ACC112 (cell line): ENCODE data around the gene UBE2O.

Experiments
- H2AFZ ChIP-seq: fragments of 200-600 bp; sonication (generic); one replicate; pipeline ENCODE4 v1.6.0; 2017; ENCODE audit warnings: antibody characterized with exemption, low read length; ENCODE audit not compliant: unreplicated experiment
- H3K27ac ChIP-seq: fragments of 200-600 bp; sonication (generic); 2 replicates; pipeline ENCODE4 v1.5.1; 2014; ENCODE audit warnings: low read depth, mild to moderate bottlenecking, antibody characterized with exemption, low read length, moderate library complexity
- H3K27me3 ChIP-seq: fragments of 200-600 bp; sonication (generic); 2 replicates; pipeline ENCODE4 v1.6.1; 2014; ENCODE audit warnings: mild to moderate bottlenecking, antibody characterized with exemption, low read length, moderate library complexity, mixed read lengths; ENCODE audit not compliant: insufficient read depth
- H3K36me3 ChIP-seq: fragments of 200-600 bp; sonication (generic); 2 replicates; pipeline ENCODE4 v1.6.1; 2016; ENCODE audit warnings: mild to moderate bottlenecking, antibody characterized with exemption, low read length, moderate library complexity, mixed read lengths; ENCODE audit not compliant: insufficient read depth
- H3K4me1 ChIP-seq: fragments of 200-600 bp; sonication (generic); one replicate; pipeline ENCODE4 v1.6.1; 2016; ENCODE audit warnings: low read length, mixed read lengths; ENCODE audit not compliant: insufficient read depth, unreplicated experiment, control insufficient read depth
- H3K4me3 ChIP-seq: fragments of 200-600 bp; sonication (generic); 2 replicates; pipeline ENCODE4 v1.5.1; 2014; ENCODE audit warnings: mild to moderate bottlenecking, low read depth, low read length
- H3K79me2 ChIP-seq: fragments of 200-600 bp; sonication (generic); one replicate; pipeline ENCODE4 v1.6.0; 2016; ENCODE audit warnings: low read length; ENCODE audit not compliant: control insufficient read depth, unreplicated experiment, insufficient read depth

UBE2O gene

DNA sequence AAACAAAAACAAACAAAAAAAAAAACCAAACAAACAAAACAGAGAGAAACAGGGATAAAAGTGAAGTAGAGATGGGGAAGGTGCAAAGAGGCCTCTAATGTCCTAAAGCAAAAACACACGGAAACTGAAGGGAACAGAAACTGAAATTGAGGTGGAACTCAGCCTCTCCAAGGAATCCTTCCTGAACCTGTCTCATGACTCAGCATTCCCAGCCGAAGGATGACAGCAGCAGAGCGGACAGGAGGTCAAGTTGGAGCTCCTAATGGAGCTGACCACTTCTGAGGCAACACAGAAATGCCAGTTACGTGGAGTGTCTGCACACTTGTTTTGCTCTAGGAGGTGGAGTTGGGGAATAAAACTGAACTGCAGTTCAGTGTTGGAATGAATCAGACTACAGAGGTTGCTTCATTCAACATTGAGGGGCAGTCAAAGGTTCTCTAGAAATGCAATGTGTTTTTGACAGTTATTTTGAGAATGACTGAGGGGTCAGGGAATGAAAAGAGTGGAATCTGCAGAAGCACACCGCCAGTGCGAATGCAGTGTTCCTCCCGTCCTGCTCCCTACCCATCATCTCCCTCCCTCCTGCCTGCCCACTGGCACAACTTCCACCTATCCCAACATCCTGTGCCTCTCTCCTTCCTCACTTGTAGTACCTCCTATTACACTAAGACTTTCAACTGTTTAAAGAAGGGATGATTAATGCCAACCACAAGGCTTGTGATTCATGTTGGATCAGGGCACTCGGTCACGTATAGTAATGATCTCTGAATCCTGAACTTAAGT lies 6.3 kb downstream of the UBE2O start:
- Histone ChIP-seq H2AFZ (no peak overlapping the region), H3K27ac (peak overlapping the region; percentile 87), H3K4me3 (peak overlapping the region; percentile 63), H3K4me1 (peaks cover 75% of the 10 kb centered on the region), H3K27me3 (no peaks in the 10 kb centered on the region), H3K36me3 (no peaks in the 10 kb centered on the region), H3K79me2 (peaks cover 88% of the 10 kb centered on the region)

DNA sequence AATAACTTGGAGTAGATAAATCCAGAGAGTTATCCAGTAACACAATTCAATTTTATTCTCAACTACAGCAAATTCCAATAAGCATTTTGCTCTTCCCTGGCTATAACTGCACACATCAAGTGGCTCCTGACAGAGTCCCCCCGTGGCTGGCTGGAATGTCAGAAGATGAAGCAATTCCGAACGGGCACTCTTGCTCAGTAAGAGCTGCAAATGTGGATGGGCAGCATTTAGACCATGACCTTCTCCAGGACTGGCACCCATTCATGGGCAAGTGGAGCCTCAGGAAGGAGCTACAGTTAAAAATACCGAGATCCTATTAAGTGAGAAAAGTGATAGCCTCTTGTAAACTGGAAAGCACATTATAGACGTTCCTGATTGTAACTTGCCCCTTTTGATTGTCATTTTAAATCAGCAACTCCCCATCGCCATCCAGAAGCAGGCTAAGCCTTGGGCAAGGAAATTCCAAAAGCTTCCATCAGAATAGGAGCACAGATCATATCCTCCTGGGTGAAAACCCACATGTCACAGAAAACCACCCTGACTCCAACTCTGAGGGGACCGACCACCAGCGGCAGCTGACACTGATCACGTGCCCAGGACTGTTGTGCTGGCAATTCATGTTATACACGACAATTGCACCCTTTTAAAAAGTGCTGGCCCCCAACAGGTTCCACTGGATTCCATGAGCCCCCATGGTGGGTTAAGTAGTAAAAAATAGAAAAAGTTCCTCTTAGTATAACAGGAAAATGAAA lies 7.1 kb downstream of the UBE2O start:
- Histone ChIP-seq H3K4me1 (peaks cover 67% of the 10 kb centered on the region), H3K27ac (peak overlapping the region; percentile 87), H2AFZ (no peak overlapping the region), H3K79me2 (peaks cover 88% of the 10 kb centered on the region), H3K4me3 (peak overlapping the region; percentile 63), H3K27me3 (no peaks in the 10 kb centered on the region), H3K36me3 (no peaks in the 10 kb centered on the region)

DNA sequence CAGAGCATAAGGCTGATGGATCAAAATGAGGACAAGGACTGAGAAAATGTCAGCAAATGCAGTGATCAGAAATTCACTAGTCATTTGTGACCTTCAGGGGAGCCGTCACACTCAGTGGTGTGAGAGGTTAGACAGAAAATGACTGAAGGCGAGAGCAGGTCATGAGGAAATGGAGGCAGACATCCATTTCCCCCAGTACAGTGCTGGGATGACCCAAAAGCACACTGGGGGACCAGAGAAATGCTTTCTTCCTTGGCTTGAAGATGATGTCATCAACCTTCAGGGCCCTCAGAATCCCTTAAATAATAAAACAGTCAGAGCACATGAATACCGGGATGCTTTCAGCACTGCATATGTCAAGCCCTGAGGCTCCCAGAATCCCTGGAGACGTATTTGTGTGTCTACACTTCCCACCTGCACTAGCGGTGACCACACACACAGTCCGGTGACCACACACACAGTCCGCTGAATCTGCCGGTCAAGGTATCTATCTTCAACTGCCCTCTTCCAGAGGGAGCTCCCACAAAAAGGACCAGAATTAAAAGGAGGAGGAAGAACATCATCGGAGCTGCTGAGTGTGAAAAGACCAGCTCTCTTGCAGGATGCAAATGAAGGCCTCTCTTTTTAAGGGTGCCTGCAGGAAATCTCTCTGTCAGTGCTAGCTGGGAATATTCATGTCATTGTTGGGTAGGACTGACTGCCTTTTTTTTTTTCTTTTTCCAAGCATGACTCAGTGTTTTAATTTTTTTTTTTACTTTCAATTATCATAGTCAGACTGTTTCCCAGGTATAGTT lies 8.2 kb downstream of the UBE2O start:
- peak overlapping the region; percentile 63; the same call in 1 of the 2 replicates for H3K4me3 ChIP-seq
- H3K36me3 ChIP-seq = no peaks in the 10 kb centered on the region
- H2AFZ ChIP-seq = no peak overlapping the region
- no peaks in the 10 kb centered on the region for H3K27me3 ChIP-seq
- peaks cover 67% of the 10 kb centered on the region for H3K4me1 ChIP-seq
- peaks cover 85% of the 10 kb centered on the region for H3K79me2 ChIP-seq
- peak overlapping the region; percentile 87 for H3K27ac ChIP-seq

DNA sequence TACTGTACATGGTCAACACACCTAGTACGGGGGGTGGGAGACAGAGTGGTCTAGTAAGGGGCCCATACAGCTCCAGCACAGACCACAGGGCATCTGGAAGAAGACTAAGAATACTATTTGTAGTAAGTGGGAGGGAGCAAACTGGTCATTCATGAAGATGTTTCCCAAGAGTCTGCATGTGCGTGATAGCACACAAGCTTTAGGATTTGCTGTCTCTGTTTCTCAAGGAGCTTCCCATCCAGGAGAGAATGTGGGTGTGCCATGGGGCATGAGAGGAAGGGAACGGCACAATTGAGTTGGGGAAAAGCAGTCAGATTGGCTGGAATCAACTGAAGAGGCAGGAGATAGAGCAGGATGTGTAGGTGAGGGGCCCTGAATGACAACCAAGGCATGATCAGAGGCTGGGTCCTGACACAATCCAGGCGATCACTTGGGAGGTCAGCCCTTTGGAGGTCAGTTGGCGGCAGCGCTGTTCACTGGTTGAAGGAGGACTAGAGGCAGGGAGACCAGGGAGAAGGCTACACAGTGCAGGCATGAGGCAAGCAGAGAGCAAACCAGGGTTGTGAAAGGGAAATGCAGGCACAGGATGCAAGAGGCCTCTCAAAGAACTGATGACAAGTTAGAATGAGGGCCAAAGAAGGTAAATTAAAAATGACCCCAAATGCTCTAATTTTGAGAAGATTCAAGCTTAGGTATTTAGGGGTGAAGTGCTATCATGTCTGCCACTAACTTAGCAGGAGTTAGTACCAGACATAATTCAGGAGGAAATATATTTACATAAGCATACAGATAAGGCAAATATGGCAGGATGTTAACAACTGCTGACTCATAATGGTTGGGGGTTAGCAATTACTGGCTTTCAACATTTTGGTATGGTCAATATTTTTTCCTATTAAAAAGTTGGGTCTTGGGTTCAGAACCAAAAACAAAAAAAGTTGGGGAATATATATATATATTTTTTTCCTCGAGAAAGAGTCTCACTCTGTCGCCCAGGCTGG lies 10.3 kb downstream of the UBE2O start:
- Histone ChIP-seq H3K27me3 (no peaks in the 10 kb centered on the region), H2AFZ (no peak overlapping the region), H3K4me1 (peaks cover 50% of the 10 kb centered on the region), H3K79me2 (peaks cover 83% of the 10 kb centered on the region), H3K36me3 (no peaks in the 10 kb centered on the region), H3K27ac (peak overlapping the region; percentile 46), H3K4me3 (no peak overlapping the region)

DNA sequence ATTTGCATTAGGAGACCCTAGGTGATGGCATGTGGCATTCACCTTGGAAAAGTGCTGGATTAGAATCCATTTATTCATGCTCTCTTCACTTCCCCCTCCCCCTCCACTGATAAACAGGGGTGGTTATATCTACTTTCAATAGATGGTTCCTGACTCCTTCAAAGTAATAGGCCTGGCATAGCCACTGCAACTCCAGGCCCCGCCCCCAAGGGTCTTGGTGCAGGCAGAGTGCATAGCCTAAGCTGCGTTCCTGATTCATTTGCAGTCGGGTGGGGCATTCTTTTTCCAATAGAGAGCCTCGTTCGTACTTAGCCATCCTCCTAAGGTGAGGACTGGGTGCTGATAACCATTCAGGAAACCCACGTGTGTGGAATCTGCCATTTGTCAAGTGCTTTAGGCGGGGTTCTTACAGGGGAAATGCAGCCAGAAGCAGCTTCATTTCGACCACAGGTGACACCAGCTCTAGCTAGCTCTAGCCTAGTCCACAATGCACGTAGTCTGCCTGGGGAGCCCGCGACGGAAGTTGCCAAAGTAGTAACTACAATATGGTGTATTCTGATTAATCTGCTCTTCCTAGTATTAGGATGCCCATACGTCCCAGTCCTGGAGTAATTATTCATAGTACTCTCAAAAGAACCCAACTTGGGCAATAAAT lies 11.1 kb downstream of the UBE2O start:
- no peak overlapping the region for H3K4me3 ChIP-seq
- H3K27me3 ChIP-seq = no peaks in the 10 kb centered on the region
- H2AFZ ChIP-seq = no peak overlapping the region
- peaks cover 84% of the 10 kb centered on the region for H3K79me2 ChIP-seq
- H3K4me1 ChIP-seq = peaks cover 42% of the 10 kb centered on the region
- no peaks in the 10 kb centered on the region for H3K36me3 ChIP-seq
- no peak overlapping the region for H3K27ac ChIP-seq

DNA sequence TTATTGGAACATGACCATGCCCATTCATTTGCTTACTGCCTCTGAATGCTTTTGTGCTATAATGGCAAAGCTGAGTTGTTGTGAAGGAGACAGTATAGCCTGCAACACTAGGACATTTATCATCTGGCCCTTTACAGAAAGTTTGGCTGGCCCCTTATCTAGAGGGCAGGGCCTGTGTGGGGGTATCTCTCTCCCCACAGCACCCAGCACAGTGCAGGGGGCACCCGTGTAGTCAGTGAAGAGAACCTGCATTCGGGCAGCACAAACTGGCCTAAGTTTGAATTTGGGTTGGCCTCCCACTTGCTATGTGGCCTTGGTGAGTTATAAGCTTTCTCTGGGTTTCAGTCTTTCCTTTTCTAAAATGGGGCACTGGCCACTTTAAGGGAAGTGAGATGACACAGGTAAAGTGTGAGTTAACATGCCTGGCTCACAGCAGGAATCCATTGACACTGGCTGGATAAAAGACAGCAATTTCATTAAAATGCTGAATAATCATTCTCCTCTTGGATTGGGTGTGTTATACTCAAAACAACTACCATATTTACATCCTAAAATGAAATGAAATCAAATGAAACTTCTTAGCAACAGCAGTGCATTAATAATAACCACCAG lies 12.1 kb downstream of the UBE2O start:
- peaks cover 33% of the 10 kb centered on the region for H3K4me1 ChIP-seq
- no peak overlapping the region for H3K27ac ChIP-seq
- H3K27me3 ChIP-seq = no peaks in the 10 kb centered on the region
- H3K4me3 ChIP-seq = no peak overlapping the region
- H2AFZ ChIP-seq = no peak overlapping the region
- no peaks in the 10 kb centered on the region for H3K36me3 ChIP-seq
- peaks cover 86% of the 10 kb centered on the region for H3K79me2 ChIP-seq

GRCh38 chr17:76439314-76439928 lies 13.5 kb downstream of the UBE2O start:
- Histone ChIP-seq H3K4me3 (no peak overlapping the region), H3K27ac (no peak overlapping the region), H3K36me3 (no peaks in the 10 kb centered on the region), H3K79me2 (peaks cover 84% of the 10 kb centered on the region), H3K4me1 (peaks cover 19% of the 10 kb centered on the region), H3K27me3 (no peaks in the 10 kb centered on the region), H2AFZ (no peak overlapping the region)

GRCh38 chr17:76438906-76439305 lies 14.0 kb downstream of the UBE2O start:
- peaks cover 84% of the 10 kb centered on the region for H3K79me2 ChIP-seq
- no peaks in the 10 kb centered on the region for H3K27me3 ChIP-seq
- H3K27ac ChIP-seq = no peak overlapping the region

More at GRCh38 chr17:76438906-76439305, 14.0 kb downstream of the UBE2O start:
- H2AFZ ChIP-seq = no peak overlapping the region
- no peaks in the 10 kb centered on the region; the same call in 1 of the 2 replicates for H3K36me3 ChIP-seq
- H3K4me3 ChIP-seq = no peak overlapping the region
- peaks cover 14% of the 10 kb centered on the region for H3K4me1 ChIP-seq
